ENCODE results near the gene TSGA10IP. TPM values are rescaled to one million over a fixed set of nuclear protein-coding genes. Genes with fewer than 3 reads are reported as not detected.
A peak's percentile ranks its signal among the peaks of the same experiment; 100 is the strongest.

The TSGA10IP gene
- total RNA-seq, 1 donor from 2014 or later = not detected

DNA sequence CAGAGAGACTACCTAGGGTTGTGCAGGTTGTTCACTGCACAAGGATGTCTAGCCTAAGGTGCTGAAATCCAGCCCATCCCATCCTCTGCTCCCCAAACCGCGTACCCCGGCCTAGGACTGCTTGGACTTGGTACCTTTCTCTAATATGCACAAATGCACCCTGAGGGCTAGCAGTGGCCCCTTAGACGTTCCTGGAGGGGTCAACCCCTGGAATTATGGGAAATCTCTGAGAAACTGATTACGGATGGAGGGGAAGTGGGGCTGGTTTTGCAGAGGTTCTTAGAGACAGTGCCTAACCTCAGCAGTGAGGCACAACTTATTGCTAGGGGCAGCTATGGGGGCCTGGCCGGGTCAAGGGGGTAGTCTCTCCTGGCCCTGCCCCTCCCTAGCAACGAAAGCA, 28.9 kb upstream of the TSGA10IP start:
- intact Hi-C loops (cut with DNase I) = loop anchor here (1.0 kb wide), 1 partner anchor 26 kb away; the partner anchor contains the start of gene CCDC85B
- ATAC-seq (no peak), DNase-seq (ENCODE audit: missing footprints) (no peak)

GRCh38 chr11:65917077-65917433, 28.2 kb upstream of the TSGA10IP start:
- no peak for ATAC-seq

GRCh38 chr11:65917434-65918210, 27.7 kb upstream of the TSGA10IP start:
- intact Hi-C loops (cut with DNase I) = loop anchor here (2.0 kb wide), 1 partner anchor 59 kb away; the partner anchor contains the start of gene CFL1

More at GRCh38 chr11:65917077-65917433, 28.2 kb upstream of the TSGA10IP start:
- intact Hi-C loops (cut with DNase I) = no loop called here
- no peak for DNase-seq (ENCODE audit: missing footprints)

GRCh38 chr11:65918211-65919140, 26.8 kb upstream of the TSGA10IP start, which contains the start of gene C11orf68:
Gene C11orf68 (minus strand): TSS chr11:65919062. CDS start chr11:65919031, 31 bp downstream.
- no peak for ATAC-seq
- no peak for DNase-seq (ENCODE audit: missing footprints)
- intact Hi-C loops (cut with DNase I) = loop anchor here (1.0 to 2.0 kb wide), 3 partner anchors 30 to 60 kb away; partner anchors contain the start of genes CFL1, FIBP and SART1

More at GRCh38 chr11:65917434-65918210, 27.7 kb upstream of the TSGA10IP start:
- ATAC-seq = no peak
- DNase-seq (ENCODE audit: missing footprints) = no peak

GRCh38 chr11:65919141-65919572, 26.1 kb upstream of the TSGA10IP start, which contains the start of gene DRAP1:
Gene DRAP1 (plus strand): TSS chr11:65919426. CDS start chr11:65919502, 76 bp downstream.
- intact Hi-C loops (cut with DNase I) = loop anchor here (1.0 to 2.0 kb wide), 3 partner anchors 31 to 60 kb away; partner anchors contain the start of genes CFL1, FIBP and SART1
- peak; percentile 96 for ATAC-seq
- peak; percentile 100 for DNase-seq (ENCODE audit: missing footprints)

DNA sequence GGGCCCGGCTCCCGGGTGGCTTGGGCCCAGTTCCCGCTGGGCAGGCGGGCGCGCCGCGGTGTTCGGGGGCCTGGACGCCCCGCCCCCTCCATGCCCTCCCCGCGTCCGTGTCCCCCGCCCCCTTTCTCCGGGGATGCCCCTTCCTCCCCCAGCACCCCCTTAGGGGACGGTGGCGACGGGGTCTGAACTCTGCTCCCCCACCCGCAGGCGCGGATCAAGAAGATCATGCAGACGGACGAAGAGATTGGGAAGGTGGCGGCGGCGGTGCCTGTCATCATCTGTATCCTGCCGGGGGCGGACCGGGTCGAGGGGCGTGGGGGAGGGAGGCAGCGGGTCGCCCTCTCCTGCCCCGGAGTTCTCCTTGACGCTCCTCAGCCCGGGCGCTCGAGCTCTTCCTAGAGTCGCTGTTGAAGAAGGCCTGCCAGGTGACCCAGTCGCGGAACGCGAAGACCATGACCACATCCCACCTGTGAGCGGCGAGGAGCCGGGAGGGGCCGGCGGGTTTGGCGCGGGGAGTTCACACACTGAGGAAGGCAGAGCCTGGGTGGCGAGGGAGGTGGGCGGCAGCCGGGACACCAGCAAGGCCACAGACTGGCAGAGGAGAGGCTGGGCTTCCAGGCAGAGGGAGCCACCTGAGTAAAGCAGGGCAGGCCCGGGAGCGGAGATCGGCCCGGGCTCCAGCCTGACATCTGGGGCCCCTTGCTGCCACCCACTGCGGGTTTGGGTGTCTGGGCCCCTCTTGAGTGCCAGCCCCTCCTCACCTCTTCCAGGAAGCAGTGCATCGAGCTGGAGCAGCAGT, 25.5 kb upstream of the TSGA10IP start:
- ATAC-seq = peak; percentile 34
- peak; percentile 79 for DNase-seq (ENCODE audit: missing footprints)
- intact Hi-C loops (cut with DNase I) = loop anchor here (1.0 to 2.0 kb wide), 3 partner anchors 31 to 61 kb away; partner anchors contain the start of genes CFL1, FIBP and SART1

GRCh38 chr11:65920372-65920802, 24.9 kb upstream of the TSGA10IP start:
- ATAC-seq = no peak
- intact Hi-C loops (cut with DNase I) = no loop called here
- DNase-seq (ENCODE audit: missing footprints) = peak; percentile 66

DNA sequence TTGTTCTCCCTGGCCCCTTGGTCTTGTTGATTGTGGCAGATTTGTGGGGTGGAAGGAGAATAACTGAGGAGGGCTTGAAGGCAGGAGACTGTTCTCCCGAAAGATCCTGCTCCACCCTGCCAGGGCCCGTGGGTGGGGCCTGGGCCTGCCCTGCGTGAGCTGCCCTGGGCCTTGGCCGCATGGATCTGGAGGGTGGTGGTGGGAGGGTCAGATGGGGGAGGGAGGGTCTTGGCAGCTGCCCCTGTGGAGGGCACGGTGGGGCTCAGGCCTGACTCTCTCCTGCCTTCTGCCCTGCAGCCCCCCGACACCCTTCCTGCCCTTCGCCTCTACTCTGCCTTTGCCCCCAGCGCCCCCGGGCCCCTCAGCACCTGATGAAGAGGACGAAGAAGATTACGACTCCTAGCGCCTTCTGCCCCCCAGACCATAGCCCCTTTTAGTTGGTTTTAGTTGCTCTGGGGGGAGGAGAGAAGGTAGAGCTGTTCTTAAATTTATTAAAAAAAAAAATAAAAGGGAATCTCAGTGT, 24.2 kb upstream of the TSGA10IP start:
- DNase-seq (ENCODE audit: missing footprints) = no peak
- intact Hi-C loops (cut with DNase I) = no loop called here

DNA sequence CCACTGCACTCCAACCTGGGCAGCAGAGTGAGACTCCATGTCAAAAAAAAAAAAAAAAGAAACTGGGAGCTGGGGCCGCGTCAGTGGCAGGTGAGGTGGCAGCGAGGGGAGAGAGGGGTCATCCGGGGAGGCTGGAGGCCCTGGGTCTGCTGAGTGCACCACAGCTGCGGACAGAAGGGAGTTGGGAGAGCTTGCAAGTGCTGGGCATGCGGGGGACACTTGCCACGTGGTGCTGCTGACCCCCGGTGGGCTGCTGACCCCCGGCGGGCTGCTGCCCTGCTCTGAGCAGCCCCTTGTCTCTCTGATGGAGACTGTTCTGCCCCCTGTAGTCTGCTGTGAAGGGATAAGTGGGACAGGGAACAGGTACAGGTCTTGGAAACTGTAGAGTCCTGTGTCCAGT, 23.4 kb upstream of the TSGA10IP start:
- intact Hi-C loops (cut with DNase I) = no loop called here
- DNase-seq (ENCODE audit: missing footprints) (no peak), ATAC-seq (no peak)

More for the DNA sequence above, 24.2 kb upstream of the TSGA10IP start:
- no peak for ATAC-seq

DNA sequence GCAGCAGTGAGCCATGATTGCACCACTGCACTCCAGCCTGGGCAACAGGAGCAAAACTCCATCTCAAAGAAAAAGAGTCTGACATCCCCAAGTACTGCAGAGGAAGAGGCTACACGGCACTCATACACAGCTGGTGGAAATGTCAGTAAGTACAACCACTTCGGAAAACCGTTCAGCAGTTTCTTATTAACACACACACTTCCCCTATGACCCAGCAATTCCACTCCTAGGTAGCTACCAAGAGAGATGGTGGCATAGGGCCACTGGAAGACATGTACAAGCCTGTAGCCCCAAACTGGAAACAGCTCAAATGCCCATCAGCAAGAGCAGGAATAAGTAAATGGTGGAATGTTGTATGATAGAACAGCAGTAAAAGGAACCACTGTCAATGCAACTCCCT, 22.7 kb upstream of the TSGA10IP start:
- DNase-seq (ENCODE audit: missing footprints) = no peak
- intact Hi-C loops (cut with DNase I) = no loop called here
- no peak for ATAC-seq

GRCh38 chr11:65925397-65925796, 19.9 kb upstream of the TSGA10IP start:
- intact Hi-C loops (cut with DNase I) = no loop called here
- ATAC-seq = no peak
- DNase-seq (ENCODE audit: missing footprints) = no peak

DNA sequence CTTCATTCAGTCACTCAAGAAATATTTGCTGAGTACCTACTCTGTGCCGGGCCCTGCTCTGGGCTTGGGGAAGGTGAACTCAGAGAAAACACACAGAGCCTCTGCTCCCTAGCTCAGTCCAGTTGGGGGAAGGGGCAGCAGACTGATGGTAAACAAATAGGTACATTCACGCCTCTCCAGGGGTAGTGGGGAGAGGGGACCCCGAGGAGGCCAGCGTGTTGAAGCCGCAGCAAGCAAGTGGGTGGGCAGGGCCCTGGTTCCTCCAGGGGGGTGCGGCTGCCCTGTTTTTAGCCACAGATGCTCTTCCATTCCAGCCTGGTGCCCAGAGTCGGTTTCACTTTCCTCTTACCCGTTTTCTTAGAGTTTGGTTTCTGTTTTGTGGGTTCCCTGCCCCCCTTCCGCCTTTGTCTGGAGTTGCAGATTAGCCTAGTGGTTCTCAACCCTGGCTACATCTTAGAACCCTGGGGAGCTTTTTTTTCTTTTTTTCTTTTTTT, 17.3 kb upstream of the TSGA10IP start:
- intact Hi-C loops (cut with DNase I) = no loop called here
- DNase-seq (ENCODE audit: missing footprints) = no peak
- ATAC-seq = no peak

DNA sequence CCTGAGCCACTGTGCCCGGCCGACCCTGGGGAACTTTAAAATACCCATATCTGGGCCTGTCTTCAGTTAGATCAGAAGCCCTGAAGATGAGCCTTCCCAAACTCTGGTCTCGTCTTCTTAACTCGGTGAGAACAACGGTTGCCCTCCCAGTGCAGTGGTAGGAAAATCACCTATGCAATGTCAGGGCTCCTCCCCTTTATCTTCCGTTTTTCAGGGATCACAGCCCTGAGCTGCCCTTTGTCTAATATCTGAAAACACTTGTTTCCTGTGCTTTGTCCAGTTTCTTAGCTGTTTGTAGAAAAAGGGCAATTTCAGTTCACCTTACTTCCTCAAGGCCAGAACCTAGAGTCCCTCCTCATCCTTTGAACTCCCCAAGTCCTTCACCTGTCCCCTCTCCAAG, 16.6 kb upstream of the TSGA10IP start:
- intact Hi-C loops (cut with DNase I) = no loop called here
- ATAC-seq = no peak
- no peak for DNase-seq (ENCODE audit: missing footprints)

- intact Hi-C loops (cut with DNase I) = no loop called here
- no peak for DNase-seq (ENCODE audit: missing footprints)
- ATAC-seq = no peak
Measured at GRCh38 chr11:65931773-65932557, 13.3 kb upstream of the TSGA10IP start.

GRCh38 chr11:65932558-65932919, 12.7 kb upstream of the TSGA10IP start:
- no peak for ATAC-seq
- intact Hi-C loops (cut with DNase I) = no loop called here

GRCh38 chr11:65934014-65934413, 11.3 kb upstream of the TSGA10IP start:
- intact Hi-C loops (cut with DNase I) = no loop called here
- no peak for ATAC-seq

More at GRCh38 chr11:65932558-65932919, 12.7 kb upstream of the TSGA10IP start:
- DNase-seq (ENCODE audit: missing footprints) = no peak

DNA sequence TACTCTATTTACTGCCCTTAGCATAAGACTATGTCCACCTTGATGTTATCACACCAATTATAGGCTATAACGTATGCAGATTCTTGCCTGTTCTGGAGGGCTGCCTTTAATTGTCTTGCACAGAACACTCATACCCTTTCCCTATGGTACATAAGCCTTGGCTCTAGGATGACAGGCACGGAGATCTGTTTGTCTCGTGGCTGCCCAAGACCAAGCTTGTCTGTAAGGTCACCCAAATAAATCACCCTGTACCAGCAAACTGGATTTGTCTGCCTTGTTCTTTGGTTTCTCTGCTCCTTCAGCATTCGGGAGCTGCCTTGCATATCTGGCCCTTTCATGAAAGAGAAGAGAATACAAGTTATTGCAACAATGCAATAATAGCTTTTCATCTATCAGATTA, 7.5 kb upstream of the TSGA10IP start:
- DNase-seq (ENCODE audit: missing footprints) (no peak), ATAC-seq (no peak)
- intact Hi-C loops (cut with DNase I) = no loop called here

More at GRCh38 chr11:65934014-65934413, 11.3 kb upstream of the TSGA10IP start:
- no peak for DNase-seq (ENCODE audit: missing footprints)
